Measurements from ENCODE around the gene MYOCOS.

- TF ChIP-seq RAD21 (IDR thresholded peaks at IDR 0.05; ENCODE audit: low read length) (no peak), SMC3 (IDR thresholded peaks at IDR 0.05; ENCODE audit: low read depth, low read length) (no peak), RFX5 (IDR thresholded peaks at IDR 0.05; ENCODE audit: low read depth, low read length) (no peak), CHD1 (IDR thresholded peaks at IDR 0.05; ENCODE audit: low read depth, low read length) (no peak), CTCF (conservative IDR thresholded peaks at IDR 0.05; ENCODE audit: low read depth, low read length) (no peak), POLR2A (IDR thresholded peaks at IDR 0.05; ENCODE audit: low read depth, low read length) (no peak), FOS (IDR thresholded peaks at IDR 0.05; ENCODE audit: low read depth, low read length) (no peak), MAFK (IDR thresholded peaks at IDR 0.05; ENCODE audit: low read depth, low read length) (no peak), MXI1 (IDR thresholded peaks at IDR 0.05; ENCODE audit: borderline replicate concordance, low read depth, low read length) (no peak), BHLHE40 (IDR thresholded peaks at IDR 0.05; ENCODE audit: low read depth, low read length) (no peak), RCOR1 (IDR thresholded peaks at IDR 0.05; ENCODE audit: insufficient replicate concordance, low read length) (no peak), USF2 (IDR thresholded peaks at IDR 0.05; ENCODE audit: low read depth, low read length) (no peak), MAZ (IDR thresholded peaks at IDR 0.05; ENCODE audit: borderline replicate concordance, low read depth, low read length) (no peak)
Observed at GRCh38 chr1:171661076-171661650, 39.1 kb downstream of the MYOCOS start.

All from IMR-90 (cell line).